Upper lobe of left lung (tissue), 6 donors: Measurements from ENCODE around the gene SMYD3. TPM values are rescaled to one million over a fixed set of nuclear protein-coding genes. Genes with fewer than 3 reads are reported as not detected.

Experiments used
- ATAC-seq, 2 donors: fragments of 200-7000 bp; cut with Tn5 transposase; one replicate each; pipeline ENCODE4 v1.9.1; 2022; ENCODE audit warnings: mild to moderate bottlenecking in 2 of 2, moderate library complexity in 2 of 2; ENCODE audit not compliant: low FRiP score in 2 of 2
- DNase-seq, 2 donors: peaks; one replicate each; pipeline ENCODE4 v3.0.0-alpha.2; 2019 to 2020
- H3K27ac ChIP-seq, 4 donors: fragments of 200-600 bp; sonication (generic); one replicate each; pipeline ENCODE4 v1.5.1; 2016 to 2019
- H3K27me3 ChIP-seq, 4 donors: fragments of 200-600 bp; sonication (generic); one replicate each; pipeline ENCODE4 v1.5.1; 2017 to 2019
- H3K36me3 ChIP-seq, 4 donors: fragments of 200-600 bp; sonication (generic); one replicate each; pipeline ENCODE4 v1.5.1; 2016 to 2019
- H3K4me1 ChIP-seq, 4 donors: fragments of 200-600 bp; sonication (generic); one replicate each; pipeline ENCODE4 v1.5.1; 2018 to 2019
- H3K4me3 ChIP-seq, 4 donors: fragments of 200-600 bp; sonication (generic); one replicate each; pipeline ENCODE4 v1.5.1; 2017 to 2019; ENCODE audit warnings: mild to moderate bottlenecking in 2 of 4, moderate library complexity in 1 of 4
- H3K9me3 ChIP-seq, 4 donors: fragments of 200-600 bp; sonication (generic); one replicate each; pipeline ENCODE4 v1.5.1; 2018 to 2019
- EP300 ChIP-seq, 4 donors: sonication (generic); formaldehyde crosslinking; IDR thresholded peaks; one replicate each; pipeline ENCODE4 v1.5.1; 2017; ENCODE audit warnings: antibody characterized with exemption in 4 of 4, control low read depth in 2 of 4
- POLR2A ChIP-seq, 4 donors: fragments of 450-650 bp; IDR thresholded peaks; one replicate each; pipeline ENCODE4 v1.5.1; 2016 to 2017; ENCODE audit warnings: antibody characterized with exemption in 4 of 4, mild to moderate bottlenecking in 2 of 4
- POLR2AphosphoS5 ChIP-seq, 2 donors: sonication (generic); formaldehyde crosslinking; IDR thresholded peaks; one replicate each; pipeline ENCODE4 v1.5.1; 2017; ENCODE audit warnings: antibody characterized with exemption in 2 of 2
- WGBS, 2 donors: methylation state at CpG; one replicate each; pipeline ENCODE4 v1.1.5; 2017 to 2018; 5-methylcytosine and 5-hydroxymethylcytosine counted together
- total RNA-seq, 6 donors: library from RNA; depleted of rRNA in 4 of 6; stranded (reverse); fragments of >200 nt in 4 of 6; gene quantifications; one replicate each; pipeline versions ENCODE4 v1.1.0 to v1.2.1, GENCODE V29; 2016 to 2021
- TF ChIP-seq, protein P1 (sequence below), 6 experiments: fragments of 450-650 bp in 4 of 6; fragments of 200-600 bp in 2 of 6; sonication (generic) in 2 of 6; IDR thresholded peaks; one replicate each; pipeline ENCODE4 v1.5.1; 2016 to 2019; ENCODE audit warnings: antibody characterized with exemption in 6 of 6
- donor health status: DM: no; HTN: no; CAD: no; lungs with moderate emphysema.
- donor health status: DM: no; HTN: yes; CAD: no; lungs with severe emphysema.

SMYD3 gene
- total RNA-seq, 6 donors from 2014 or later = 22.7 to 109 (median 34.0) TPM

DNA sequence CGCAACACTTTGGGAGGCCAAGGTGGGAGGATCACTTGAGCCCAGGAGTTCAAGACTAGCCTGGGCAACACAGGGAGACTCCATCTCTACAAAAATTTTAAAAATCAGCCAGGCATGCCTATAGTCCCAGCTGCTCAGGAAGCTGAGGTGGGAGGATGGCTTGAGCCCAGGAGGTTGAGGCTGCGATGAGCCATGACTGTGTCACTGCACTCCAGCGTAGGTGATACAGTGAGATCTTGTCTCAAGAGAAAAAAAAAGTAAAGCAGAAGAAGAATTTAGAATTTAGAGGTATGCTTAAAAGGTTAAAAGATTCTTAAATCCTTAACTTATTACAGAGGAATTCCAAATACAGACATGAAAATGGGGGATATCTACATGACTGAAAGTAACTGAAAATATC is 79.5 kb downstream of the SMYD3 start:
- ATAC-seq = no peak
- Histone ChIP-seq H3K27me3 (no peaks in the 10 kb centered on the region), H3K4me3 (no peak overlapping the region), H3K4me1 (no peaks in the 10 kb centered on the region), H3K36me3 (no peaks in the 10 kb centered on the region), H3K9me3 (no peaks in the 10 kb centered on the region), H3K27ac (no peak overlapping the region)
- TF ChIP-seq, protein P1, sequence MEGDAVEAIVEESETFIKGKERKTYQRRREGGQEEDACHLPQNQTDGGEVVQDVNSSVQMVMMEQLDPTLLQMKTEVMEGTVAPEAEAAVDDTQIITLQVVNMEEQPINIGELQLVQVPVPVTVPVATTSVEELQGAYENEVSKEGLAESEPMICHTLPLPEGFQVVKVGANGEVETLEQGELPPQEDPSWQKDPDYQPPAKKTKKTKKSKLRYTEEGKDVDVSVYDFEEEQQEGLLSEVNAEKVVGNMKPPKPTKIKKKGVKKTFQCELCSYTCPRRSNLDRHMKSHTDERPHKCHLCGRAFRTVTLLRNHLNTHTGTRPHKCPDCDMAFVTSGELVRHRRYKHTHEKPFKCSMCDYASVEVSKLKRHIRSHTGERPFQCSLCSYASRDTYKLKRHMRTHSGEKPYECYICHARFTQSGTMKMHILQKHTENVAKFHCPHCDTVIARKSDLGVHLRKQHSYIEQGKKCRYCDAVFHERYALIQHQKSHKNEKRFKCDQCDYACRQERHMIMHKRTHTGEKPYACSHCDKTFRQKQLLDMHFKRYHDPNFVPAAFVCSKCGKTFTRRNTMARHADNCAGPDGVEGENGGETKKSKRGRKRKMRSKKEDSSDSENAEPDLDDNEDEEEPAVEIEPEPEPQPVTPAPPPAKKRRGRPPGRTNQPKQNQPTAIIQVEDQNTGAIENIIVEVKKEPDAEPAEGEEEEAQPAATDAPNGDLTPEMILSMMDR (IDR thresholded peaks at IDR 0.05) = no peak
- TF ChIP-seq POLR2AphosphoS5 (IDR thresholded peaks at IDR 0.05) = no peak
- no peak for TF ChIP-seq EP300 (IDR thresholded peaks at IDR 0.05)
- 95 to 97% methylated on average over 3 of the region's 3 CpGs for WGBS, 2 donors
- DNase-seq = no peak

DNA sequence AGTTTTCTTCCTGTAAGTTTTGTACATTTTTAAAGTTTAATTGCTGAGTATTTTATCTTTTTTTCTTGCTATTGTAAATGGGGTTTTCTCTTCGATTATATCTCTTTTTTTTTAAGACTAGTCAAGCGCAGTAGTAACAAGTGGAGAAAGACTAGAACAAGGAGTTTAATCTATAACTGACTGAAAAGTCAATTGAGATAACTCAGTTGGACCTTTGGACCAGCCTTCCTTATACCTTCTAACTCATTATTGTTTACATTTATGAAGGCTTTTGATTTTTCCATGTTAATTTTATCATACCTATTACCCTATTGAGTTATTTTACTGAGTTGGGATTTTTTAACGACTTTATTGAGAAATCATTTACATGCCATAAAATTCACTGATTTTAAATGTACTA is 81.2 kb downstream of the SMYD3 start:
- no peaks in the 10 kb centered on the region for H3K9me3 ChIP-seq
- no peaks in the 10 kb centered on the region for H3K4me1 ChIP-seq
- 92 to 95% methylated on average over 3 of the region's 3 CpGs for WGBS, 2 donors
- DNase-seq = no peak
- TF ChIP-seq POLR2A (IDR thresholded peaks at IDR 0.05) (no peak), POLR2AphosphoS5 (IDR thresholded peaks at IDR 0.05) (no peak), EP300 (IDR thresholded peaks at IDR 0.05) (no peak)
- TF ChIP-seq, protein P1 (IDR thresholded peaks at IDR 0.05) = no peak
- H3K36me3 ChIP-seq = no peaks in the 10 kb centered on the region
- no peak for ATAC-seq
- H3K27me3 ChIP-seq = no peaks in the 10 kb centered on the region
- H3K4me3 ChIP-seq = no peak overlapping the region
- H3K27ac ChIP-seq = no peak overlapping the region

GRCh38 chr1:246425139-246425794 is 81.8 kb downstream of the SMYD3 start:
- Histone ChIP-seq H3K9me3 (no peaks in the 10 kb centered on the region), H3K4me3 (no peak overlapping the region), H3K27me3 (no peaks in the 10 kb centered on the region), H3K27ac (no peak overlapping the region), H3K36me3 (no peaks in the 10 kb centered on the region), H3K4me1 (no peaks in the 10 kb centered on the region)
- TF ChIP-seq, protein P1 (IDR thresholded peaks at IDR 0.05) = no peak
- no peak for TF ChIP-seq EP300 (IDR thresholded peaks at IDR 0.05)
- TF ChIP-seq POLR2A (IDR thresholded peaks at IDR 0.05) = no peak
- TF ChIP-seq POLR2AphosphoS5 (IDR thresholded peaks at IDR 0.05) = no peak
- DNase-seq = no peak
- ATAC-seq = no peak
- 88 to 95% methylated on average over 7 of the region's 7 CpGs for WGBS, 2 donors

DNA sequence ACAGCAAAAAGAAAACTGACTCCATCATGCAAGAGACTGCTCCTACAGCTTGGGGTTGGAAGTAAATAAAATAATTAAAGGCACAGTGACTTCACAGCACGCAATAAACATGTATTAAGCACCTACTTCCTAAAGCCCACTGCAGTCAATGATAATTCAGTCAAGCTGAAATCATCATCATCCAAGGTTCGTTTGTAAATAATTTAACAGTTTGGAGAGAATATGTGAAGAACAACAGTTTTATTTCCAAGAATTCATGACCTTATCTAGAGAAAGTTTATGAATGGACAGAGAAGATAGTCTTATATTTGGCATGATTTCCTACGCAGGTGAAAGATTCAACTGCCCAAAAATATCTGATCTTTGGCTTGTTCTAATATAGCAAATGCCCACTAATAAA is 86.8 kb downstream of the SMYD3 start:
- no peaks in the 10 kb centered on the region for H3K27me3 ChIP-seq
- H3K4me1 ChIP-seq = no peaks in the 10 kb centered on the region
- H3K4me3 ChIP-seq = no peak overlapping the region
- TF ChIP-seq EP300 (IDR thresholded peaks at IDR 0.05) (no peak), POLR2A (IDR thresholded peaks at IDR 0.05) (no peak), POLR2AphosphoS5 (IDR thresholded peaks at IDR 0.05) (no peak)
- TF ChIP-seq, protein P1 (IDR thresholded peaks at IDR 0.05) = no peak
- peaks cover 0 to 5% (median 2%) of the 10 kb centered on the region in 4 donors for H3K36me3 ChIP-seq
- no peaks in the 10 kb centered on the region for H3K9me3 ChIP-seq
- no peak overlapping the region for H3K27ac ChIP-seq
- DNase-seq (no peak), ATAC-seq (no peak)
- 92 to 99% methylated on average over 3 of the region's 3 CpGs for WGBS, 2 donors
